Type B pancreatic cell (in vitro differentiated cells): Measurements from ENCODE around the gene HEPHL1. TPM values are rescaled to one million over a fixed set of nuclear protein-coding genes. Genes with fewer than 3 reads are reported as not detected.

ENCODE experiments used
- DNase-seq: peaks from one replicate; pipeline ENCODE4 v3.0.0; 2021; ENCODE audit warnings: mixed read lengths; ENCODE audit not compliant: unreplicated experiment; ENCODE audit errors: extremely low spot score
- H3K27ac Mint-ChIP-seq: 2 replicates; pipeline ENCODE4 v1.8.0; 2021; ENCODE audit warnings: mild to moderate bottlenecking, mixed read lengths
- H3K27me3 Mint-ChIP-seq: 2 replicates; pipeline ENCODE4 v1.8.0; 2021; ENCODE audit warnings: mixed read lengths
- H3K36me3 Mint-ChIP-seq: 2 replicates; pipeline ENCODE4 v1.8.0; 2021; ENCODE audit warnings: mixed read lengths
- H3K4me1 Mint-ChIP-seq: one replicate; pipeline ENCODE4 v1.8.0; 2021; ENCODE audit warnings: mixed read lengths; ENCODE audit not compliant: unreplicated experiment
- H3K4me3 Mint-ChIP-seq: 2 replicates; pipeline ENCODE4 v1.8.0; 2021; ENCODE audit warnings: mild to moderate bottlenecking, mixed read lengths
- H3K9me3 Mint-ChIP-seq: 2 replicates; pipeline ENCODE4 v1.8.0; 2021; ENCODE audit warnings: mixed read lengths
- total RNA-seq: library from RNA; stranded (reverse); gene quantifications from 2 replicates; pipeline ENCODE4 v1.2.1, GENCODE V29; 2021; ENCODE audit warnings: low replicate concordance
- TF ChIP-seq, protein P1 (sequence below): fragments of 200-600 bp; sonication (generic); conservative IDR thresholded peaks from 2 replicates; pipeline ENCODE4 v1.5.0; 2021; ENCODE audit warnings: antibody characterized with exemption, mild to moderate bottlenecking

The HEPHL1 gene
- total RNA-seq, 1 donor from 2014 or later = not detected

GRCh38 chr11:94048032-94048709 is 27.0 kb downstream of the HEPHL1 start:
- Mint-ChIP-seq H3K4me3 (no peak overlapping the region), H3K27ac (no peak overlapping the region), H3K27me3 (peaks cover 3% of the 10 kb centered on the region), H3K9me3 (no peaks in the 10 kb centered on the region), H3K36me3 (no peaks in the 10 kb centered on the region), H3K4me1 (no peaks in the 10 kb centered on the region)
- TF ChIP-seq, protein P1, sequence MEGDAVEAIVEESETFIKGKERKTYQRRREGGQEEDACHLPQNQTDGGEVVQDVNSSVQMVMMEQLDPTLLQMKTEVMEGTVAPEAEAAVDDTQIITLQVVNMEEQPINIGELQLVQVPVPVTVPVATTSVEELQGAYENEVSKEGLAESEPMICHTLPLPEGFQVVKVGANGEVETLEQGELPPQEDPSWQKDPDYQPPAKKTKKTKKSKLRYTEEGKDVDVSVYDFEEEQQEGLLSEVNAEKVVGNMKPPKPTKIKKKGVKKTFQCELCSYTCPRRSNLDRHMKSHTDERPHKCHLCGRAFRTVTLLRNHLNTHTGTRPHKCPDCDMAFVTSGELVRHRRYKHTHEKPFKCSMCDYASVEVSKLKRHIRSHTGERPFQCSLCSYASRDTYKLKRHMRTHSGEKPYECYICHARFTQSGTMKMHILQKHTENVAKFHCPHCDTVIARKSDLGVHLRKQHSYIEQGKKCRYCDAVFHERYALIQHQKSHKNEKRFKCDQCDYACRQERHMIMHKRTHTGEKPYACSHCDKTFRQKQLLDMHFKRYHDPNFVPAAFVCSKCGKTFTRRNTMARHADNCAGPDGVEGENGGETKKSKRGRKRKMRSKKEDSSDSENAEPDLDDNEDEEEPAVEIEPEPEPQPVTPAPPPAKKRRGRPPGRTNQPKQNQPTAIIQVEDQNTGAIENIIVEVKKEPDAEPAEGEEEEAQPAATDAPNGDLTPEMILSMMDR = no peak
- no peak for DNase-seq

GRCh38 chr11:94049351-94049750 is 28.2 kb downstream of the HEPHL1 start:
- no peaks in the 10 kb centered on the region for H3K36me3 Mint-ChIP-seq
- no peaks in the 10 kb centered on the region for H3K9me3 Mint-ChIP-seq

GRCh38 chr11:94058630-94059029 is 37.5 kb downstream of the HEPHL1 start:
- Mint-ChIP-seq H3K4me1 (no peaks in the 10 kb centered on the region), H3K4me3 (no peak overlapping the region), H3K9me3 (no peaks in the 10 kb centered on the region), H3K27ac (no peak overlapping the region), H3K36me3 (no peaks in the 10 kb centered on the region), H3K27me3 (peaks cover 10% of the 10 kb centered on the region)
- TF ChIP-seq, protein P1 = no peak
- DNase-seq = no peak

More at GRCh38 chr11:94049351-94049750, 28.2 kb downstream of the HEPHL1 start:
- DNase-seq = no peak
- peaks cover 3% of the 10 kb centered on the region for H3K27me3 Mint-ChIP-seq
- no peak overlapping the region for H3K4me3 Mint-ChIP-seq
- TF ChIP-seq, protein P1 = no peak
- H3K4me1 Mint-ChIP-seq = no peaks in the 10 kb centered on the region
- H3K27ac Mint-ChIP-seq = no peak overlapping the region

DNA sequence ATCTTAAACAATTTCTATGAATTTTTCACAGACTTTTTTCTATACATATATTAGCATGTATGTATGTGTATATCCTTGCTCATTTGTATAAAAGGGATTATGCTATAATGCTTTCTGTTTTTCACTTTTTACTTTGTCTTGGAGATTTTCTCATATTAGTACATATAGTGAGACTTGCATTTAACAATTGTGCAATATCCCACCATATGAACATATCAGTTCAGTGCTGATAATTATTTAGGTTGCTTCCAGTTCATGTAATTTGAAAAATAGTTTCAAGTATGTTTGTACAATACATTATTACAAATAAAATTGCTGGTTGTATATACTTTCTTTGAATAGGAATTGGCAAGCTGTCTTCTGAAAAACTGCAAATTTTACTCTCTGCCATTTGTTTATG is 37.9 kb downstream of the HEPHL1 start:
- peaks cover 10% of the 10 kb centered on the region for H3K27me3 Mint-ChIP-seq

GRCh38 chr11:94060401-94060800 is 39.2 kb downstream of the HEPHL1 start:
- H3K9me3 Mint-ChIP-seq = no peaks in the 10 kb centered on the region
- TF ChIP-seq, protein P1 = no peak

More for the DNA sequence above, 37.9 kb downstream of the HEPHL1 start:
- TF ChIP-seq, protein P1 = no peak
- H3K36me3 Mint-ChIP-seq = no peaks in the 10 kb centered on the region
- H3K4me3 Mint-ChIP-seq = no peak overlapping the region
- no peaks in the 10 kb centered on the region for H3K9me3 Mint-ChIP-seq
- no peak for DNase-seq
- H3K4me1 Mint-ChIP-seq = no peaks in the 10 kb centered on the region
- no peak overlapping the region for H3K27ac Mint-ChIP-seq

More at GRCh38 chr11:94060401-94060800, 39.2 kb downstream of the HEPHL1 start:
- Mint-ChIP-seq H3K36me3 (no peaks in the 10 kb centered on the region), H3K27me3 (peaks cover 10% of the 10 kb centered on the region), H3K27ac (no peak overlapping the region), H3K4me1 (no peaks in the 10 kb centered on the region), H3K4me3 (no peak overlapping the region)
- no peak for DNase-seq
